ENCODE measurements around the gene CPTP.

- TF ChIP-seq ZBTB7A (IDR thresholded peaks at IDR 0.05; ENCODE audit: low read depth) = no peak
- TF ChIP-seq YY1 (IDR thresholded peaks at IDR 0.05; ENCODE audit: low read depth) = no peak
- no peak for TF ChIP-seq EP300 (IDR thresholded peaks at IDR 0.05; ENCODE audit: borderline replicate concordance)
- no peak for TF ChIP-seq RAD21 (IDR thresholded peaks at IDR 0.05; ENCODE audit: low read depth)
- TF ChIP-seq REST (IDR thresholded peaks at IDR 0.05; ENCODE audit: low read depth) = no peak
- TF ChIP-seq CEBPB (IDR thresholded peaks at IDR 0.05) = no peak
- no peak for TF ChIP-seq TCF12 (IDR thresholded peaks at IDR 0.05; ENCODE audit: low read depth)
- no peak for TF ChIP-seq CREB1 (IDR thresholded peaks at IDR 0.05; ENCODE audit: low read depth)
- TF ChIP-seq FOXM1 (IDR thresholded peaks at IDR 0.05; ENCODE audit: borderline replicate concordance, low read depth) = no peak
- no peak for TF ChIP-seq NFIC (IDR thresholded peaks at IDR 0.05)
Measured at GRCh38 chr1:1337793-1338147, 13.2 kb downstream of the CPTP start.

Measured in Ishikawa (cell line).